Measurements from ENCODE around the gene PODXL2. TPM values are rescaled to one million over a fixed set of nuclear protein-coding genes. Genes with fewer than 3 reads are reported as not detected.
A peak's percentile ranks its signal among the peaks of the same experiment; 100 is the strongest.

Gene PODXL2
- total RNA-seq, 8 experiments from 2014 or later, result 11.9 to 136 (median 108) TPM

GRCh38 chr3:127707851-127708411 lies 78.9 kb downstream of the PODXL2 start:
- ATAC-seq (replicated peaks in 6 of 8), result peak in 2 of 8 experiments; percentile 23 to 42
- 10 to 100% (median 50%) methylated on average over 1 to 9 of the region's 13 CpGs; no CpG with 5 or more reads in 2 of the 10 experiments for WGBS, 10 experiments
- Histone ChIP-seq H3K4me3 (no peak overlapping the region), H3K4me1 (replicated peaks in 1 of 2) (peaks cover 7 to 9% of the 10 kb centered on the region in 2 donors), H3K27ac (no peak overlapping the region)
- in situ Hi-C loops (cut with MboI; ENCODE audit: low pct_unique_long_range_greater_than_20kb in 2 of 9, low sequenced_read_pairs in 9 of 9, unreplicated experiment in 9 of 9), result no loop called here

GRCh38 chr3:127708837-127709236 lies 79.9 kb downstream of the PODXL2 start:
- in situ Hi-C loops (cut with MboI; ENCODE audit: low pct_unique_long_range_greater_than_20kb in 2 of 9, low sequenced_read_pairs in 9 of 9, unreplicated experiment in 9 of 9), result no loop called here
- H3K27ac ChIP-seq, result no peak overlapping the region

GRCh38 chr3:127709320-127710060 lies 80.5 kb downstream of the PODXL2 start:
- ATAC-seq (replicated peaks in 6 of 8), result no peak
- in situ Hi-C loops (cut with MboI; ENCODE audit: low pct_unique_long_range_greater_than_20kb in 2 of 9, low sequenced_read_pairs in 9 of 9, unreplicated experiment in 9 of 9), result no loop called here
- WGBS, 10 experiments, result 29 to 100% (median 80%) methylated on average over 1 to 3 of the region's 3 CpGs; no CpG with 5 or more reads in 1 of the 10 experiments
- Histone ChIP-seq H3K4me1 (replicated peaks in 1 of 2) (peaks cover 17% of the 10 kb centered on the region in 2 donors), H3K4me3 (no peak overlapping the region), H3K27ac (no peak overlapping the region)

More at GRCh38 chr3:127708837-127709236, 79.9 kb downstream of the PODXL2 start:
- no peak for ATAC-seq (replicated peaks in 6 of 8)
- Histone ChIP-seq H3K4me1 (replicated peaks in 1 of 2) (peaks cover 10% of the 10 kb centered on the region in 2 donors), H3K4me3 (no peak overlapping the region)
- 14 to 100% (median 63%) methylated on average over 1 to 2 of the region's 2 CpGs; no CpG with 5 or more reads in 3 of the 10 experiments for WGBS, 10 experiments

- no peak overlapping the region for H3K4me3 ChIP-seq
- WGBS, 10 experiments, result 72 to 97% (median 92%) methylated on average over 1 to 11 of the region's 18 CpGs; no CpG with 5 or more reads in 3 of the 10 experiments
- H3K4me1 ChIP-seq (replicated peaks in 1 of 2), result peaks cover 18 to 22% of the 10 kb centered on the region in 2 donors
- H3K27ac ChIP-seq, result no peak overlapping the region
- in situ Hi-C loops (cut with MboI; ENCODE audit: low pct_unique_long_range_greater_than_20kb in 2 of 9, low sequenced_read_pairs in 9 of 9, unreplicated experiment in 9 of 9), result no loop called here
- ATAC-seq (replicated peaks in 6 of 8), result peak in 1 of 8 experiments; percentile 37
These were observed 81.4 kb downstream of the PODXL2 start for GRCh38 chr3:127710155-127710941.

- WGBS, 10 experiments, result 53 to 100% (median 81%) methylated on average over 1 to 9 of the region's 14 CpGs; no CpG with 5 or more reads in 2 of the 10 experiments
- in situ Hi-C loops (cut with MboI; ENCODE audit: low pct_unique_long_range_greater_than_20kb in 2 of 9, low sequenced_read_pairs in 9 of 9, unreplicated experiment in 9 of 9), result no loop called here
- Histone ChIP-seq H3K4me1 (replicated peaks in 1 of 2) (peaks cover 25% of the 10 kb centered on the region in 2 donors), H3K27ac (no peak overlapping the region), H3K4me3 (no peak overlapping the region)
- ATAC-seq (replicated peaks in 6 of 8), result no peak
These were observed 82.2 kb downstream of the PODXL2 start for GRCh38 chr3:127711021-127711695.

GRCh38 chr3:127711896-127712295 lies 82.9 kb downstream of the PODXL2 start:
- ATAC-seq (replicated peaks in 6 of 8), result no peak
- no peak overlapping the region for H3K4me3 ChIP-seq

GRCh38 chr3:127712461-127712860 lies 83.5 kb downstream of the PODXL2 start:
- peaks cover 38% of the 10 kb centered on the region in 2 donors for H3K4me1 ChIP-seq (replicated peaks in 1 of 2)
- H3K27ac ChIP-seq, result no peak overlapping the region
- ATAC-seq (replicated peaks in 6 of 8), result no peak
- 64 to 100% (median 84%) methylated on average over 3 to 7 of the region's 9 CpGs; no CpG with 5 or more reads in 4 of the 10 experiments for WGBS, 10 experiments
- H3K4me3 ChIP-seq, result no peak overlapping the region
- in situ Hi-C loops (cut with MboI; ENCODE audit: low pct_unique_long_range_greater_than_20kb in 2 of 9, low sequenced_read_pairs in 9 of 9, unreplicated experiment in 9 of 9), result no loop called here

More at GRCh38 chr3:127711896-127712295, 82.9 kb downstream of the PODXL2 start:
- in situ Hi-C loops (cut with MboI; ENCODE audit: low pct_unique_long_range_greater_than_20kb in 2 of 9, low sequenced_read_pairs in 9 of 9, unreplicated experiment in 9 of 9), result no loop called here
- no peak overlapping the region for H3K27ac ChIP-seq
- WGBS, 10 experiments, result 93 to 100% (median 100%) methylated on average over 1 to 8 of the region's 14 CpGs; no CpG with 5 or more reads in 4 of the 10 experiments
- peaks cover 32% of the 10 kb centered on the region in 2 donors for H3K4me1 ChIP-seq (replicated peaks in 1 of 2)

- Histone ChIP-seq H3K4me1 (replicated peaks in 1 of 2) (peaks cover 38 to 41% of the 10 kb centered on the region in 2 donors), H3K27ac (no peak overlapping the region), H3K4me3 (no peak overlapping the region)
- no peak for ATAC-seq (replicated peaks in 6 of 8)
- in situ Hi-C loops (cut with MboI; ENCODE audit: low pct_unique_long_range_greater_than_20kb in 2 of 9, low sequenced_read_pairs in 9 of 9, unreplicated experiment in 9 of 9), result no loop called here
- 41 to 90% (median 71%) methylated on average over 1 to 6 of the region's 9 CpGs; no CpG with 5 or more reads in 1 of the 10 experiments for WGBS, 10 experiments
These were observed 84.1 kb downstream of the PODXL2 start for GRCh38 chr3:127712881-127713771.

GRCh38 chr3:127714125-127714571 lies 85.2 kb downstream of the PODXL2 start:
- Histone ChIP-seq H3K4me3 (no peak overlapping the region), H3K4me1 (replicated peaks in 1 of 2) (peaks cover 46% of the 10 kb centered on the region in 2 donors), H3K27ac (no peak overlapping the region)
- ATAC-seq (replicated peaks in 6 of 8), result peak in 5 of 8 experiments; percentile 31 to 71 (median 60)
- in situ Hi-C loops (cut with MboI; ENCODE audit: low pct_unique_long_range_greater_than_20kb in 2 of 9, low sequenced_read_pairs in 9 of 9, unreplicated experiment in 9 of 9), result no loop called here
- WGBS, 10 experiments, result 29 to 100% (median 79%) methylated on average over 1 to 6 of the region's 10 CpGs; no CpG with 5 or more reads in 3 of the 10 experiments

GRCh38 chr3:127714866-127715265 lies 85.9 kb downstream of the PODXL2 start:
- no peak overlapping the region for H3K4me3 ChIP-seq
- peaks cover 46 to 53% of the 10 kb centered on the region in 2 donors for H3K4me1 ChIP-seq (replicated peaks in 1 of 2)
- in situ Hi-C loops (cut with MboI; ENCODE audit: low pct_unique_long_range_greater_than_20kb in 2 of 9, low sequenced_read_pairs in 9 of 9, unreplicated experiment in 9 of 9), result no loop called here
- WGBS, 10 experiments, result 82 to 100% methylated on average over 1 to 3 of the region's 5 CpGs; no CpG with 5 or more reads in 8 of the 10 experiments
- ATAC-seq (replicated peaks in 6 of 8), result no peak
- no peak overlapping the region for H3K27ac ChIP-seq

GRCh38 chr3:127715532-127715931 lies 86.5 kb downstream of the PODXL2 start:
- Histone ChIP-seq H3K27ac (no peak overlapping the region), H3K4me3 (no peak overlapping the region), H3K4me1 (replicated peaks in 1 of 2) (peaks cover 46 to 53% of the 10 kb centered on the region in 2 donors)
- in situ Hi-C loops (cut with MboI; ENCODE audit: low pct_unique_long_range_greater_than_20kb in 2 of 9, low sequenced_read_pairs in 9 of 9, unreplicated experiment in 9 of 9), result no loop called here
- 67 to 93% (median 77%) methylated on average over 4 to 7 of the region's 8 CpGs; no CpG with 5 or more reads in 4 of the 10 experiments for WGBS, 10 experiments
- ATAC-seq (replicated peaks in 6 of 8), result no peak

All from motor neuron (in vitro differentiated cells).